ENCODE measurements around the gene AFF3.
"Not testable (repeated sequence)": the region's sequence is repeated elsewhere in the genome, so short reads cannot be mapped to it uniquely, and the experiment has no call there.

Gene AFF3

DNA sequence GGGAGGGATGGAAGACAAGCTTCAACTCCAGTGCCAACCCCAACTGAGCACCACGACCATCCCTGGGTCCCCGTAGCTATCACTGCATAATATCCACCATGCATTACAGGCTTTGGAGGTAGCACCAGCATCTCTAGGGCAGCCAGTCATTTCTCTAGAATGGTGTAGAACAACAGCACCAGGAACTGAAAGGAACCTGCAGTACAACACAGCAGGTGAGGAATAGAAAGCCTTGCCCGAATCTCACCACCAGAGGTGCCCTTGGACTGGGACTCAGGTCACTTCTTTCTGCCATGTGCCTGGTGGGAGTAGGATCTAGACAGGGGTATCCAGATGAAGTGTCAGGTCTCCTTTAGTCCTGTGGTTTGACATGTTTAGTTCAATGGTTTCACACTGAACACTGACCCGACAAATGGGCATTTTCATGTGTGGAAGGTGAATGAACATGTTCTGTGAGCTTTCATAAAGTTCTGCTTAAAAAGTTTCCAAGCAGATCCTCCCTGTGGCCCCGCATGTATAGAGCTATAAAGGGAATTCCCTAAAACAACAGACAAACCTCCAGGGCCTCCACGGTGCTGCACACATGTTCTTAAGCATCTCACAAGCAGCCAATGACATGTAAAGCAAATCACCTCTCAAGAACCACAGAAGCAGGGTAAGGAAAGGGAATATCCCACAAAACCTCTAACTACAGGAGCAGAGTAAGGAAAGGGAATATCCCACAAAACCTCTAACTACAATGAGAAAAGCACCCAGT lies 208.3 kb downstream of the AFF3 start:
- in situ Hi-C loops (cut with HindIII; ENCODE audit: low pct_ligation_motif_present, low pct_unique_long_range_greater_than_20kb, low sequenced_read_pairs): no loop called here
- no peak for DNase-seq

- in situ Hi-C loops (cut with HindIII; ENCODE audit: low pct_ligation_motif_present, low pct_unique_long_range_greater_than_20kb, low sequenced_read_pairs); DNase-seq: not testable (repeated sequence)
These were observed 208.9 kb downstream of the AFF3 start for GRCh38 chr2:99933491-99933890.

GRCh38 chr2:99928470-99929053 lies 213.8 kb downstream of the AFF3 start:
- DNase-seq: no peak
- in situ Hi-C loops (cut with HindIII; ENCODE audit: low pct_ligation_motif_present, low pct_unique_long_range_greater_than_20kb, low sequenced_read_pairs): no loop called here

DNA sequence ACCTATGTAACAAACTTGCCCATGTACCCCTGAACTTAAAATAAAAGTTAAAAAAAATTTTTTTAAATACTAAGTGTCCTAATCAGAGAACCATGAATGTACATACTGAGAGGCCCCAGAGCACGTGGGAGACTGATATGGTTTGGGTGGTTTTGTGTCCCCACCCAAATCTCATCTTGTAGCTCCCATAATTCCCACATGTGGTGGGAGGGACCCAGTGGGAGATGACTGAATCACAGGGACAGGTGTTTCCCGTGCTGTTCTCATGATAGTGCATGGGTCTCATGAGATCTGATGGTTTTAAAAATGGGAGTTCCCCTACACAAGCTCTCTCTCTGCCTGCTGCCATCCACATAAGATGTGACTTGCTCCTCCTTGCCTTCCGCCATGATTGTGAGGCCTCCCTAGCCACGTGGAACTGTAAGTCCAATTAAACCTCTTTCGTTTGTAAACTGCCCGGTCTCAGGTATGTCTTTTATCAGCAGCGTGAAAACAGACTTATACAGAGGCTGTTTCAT lies 214.6 kb downstream of the AFF3 start:
- DNase-seq; in situ Hi-C loops (cut with HindIII; ENCODE audit: low pct_ligation_motif_present, low pct_unique_long_range_greater_than_20kb, low sequenced_read_pairs): not testable (repeated sequence)

DNA sequence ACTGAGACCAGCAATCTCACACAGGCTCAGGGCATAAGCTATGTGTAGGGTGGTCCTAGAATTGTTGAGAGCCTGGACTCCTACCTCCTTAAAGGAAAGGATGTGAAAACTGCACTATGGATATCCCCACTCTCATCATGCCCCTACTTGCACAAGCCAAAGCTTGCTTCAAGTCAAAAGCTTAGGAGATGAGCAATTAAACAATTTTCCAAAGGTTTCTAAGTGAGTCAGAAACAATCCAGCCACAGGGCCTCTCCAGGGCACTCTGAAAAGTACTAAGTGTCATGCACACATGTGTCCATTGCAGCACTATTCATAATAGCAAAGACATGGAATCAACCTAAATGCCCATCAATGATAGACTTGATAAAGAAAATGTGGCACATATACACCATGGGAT lies 215.4 kb downstream of the AFF3 start:
- in situ Hi-C loops (cut with HindIII; ENCODE audit: low pct_ligation_motif_present, low pct_unique_long_range_greater_than_20kb, low sequenced_read_pairs): no loop called here
- no peak for DNase-seq

DNA sequence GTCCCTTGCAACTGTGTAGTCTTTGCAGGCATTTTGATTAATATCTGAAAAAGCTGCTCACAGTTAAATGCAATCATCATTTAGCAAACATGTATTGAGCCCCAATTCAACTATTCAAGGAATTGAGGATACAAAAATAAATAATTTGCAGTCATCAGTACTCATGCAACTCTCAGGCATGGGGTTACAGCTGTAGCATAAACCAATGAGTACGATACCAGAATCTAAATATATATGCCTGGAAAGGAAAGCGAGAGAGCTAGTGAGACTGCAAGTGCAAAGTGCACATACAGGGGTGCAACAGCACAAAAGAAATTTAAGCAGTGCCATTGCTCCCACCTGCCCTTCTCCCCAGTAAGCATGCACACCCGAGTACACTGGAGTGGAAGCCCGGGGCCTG lies 216.4 kb downstream of the AFF3 start:
- in situ Hi-C loops (cut with HindIII; ENCODE audit: low pct_ligation_motif_present, low pct_unique_long_range_greater_than_20kb, low sequenced_read_pairs): no loop called here
- no peak for DNase-seq

GRCh38 chr2:99922664-99923063 lies 219.7 kb downstream of the AFF3 start:
- in situ Hi-C loops (cut with HindIII; ENCODE audit: low pct_ligation_motif_present, low pct_unique_long_range_greater_than_20kb, low sequenced_read_pairs): no loop called here
- no peak for DNase-seq

GRCh38 chr2:99921903-99922302 lies 220.5 kb downstream of the AFF3 start:
- DNase-seq: no peak
- in situ Hi-C loops (cut with HindIII; ENCODE audit: low pct_ligation_motif_present, low pct_unique_long_range_greater_than_20kb, low sequenced_read_pairs): no loop called here

- in situ Hi-C loops (cut with HindIII; ENCODE audit: low pct_ligation_motif_present, low pct_unique_long_range_greater_than_20kb, low sequenced_read_pairs): no loop called here
These were observed 224.0 kb downstream of the AFF3 start for GRCh38 chr2:99918389-99918788.

GRCh38 chr2:99915108-99915675 lies 227.2 kb downstream of the AFF3 start:
- in situ Hi-C loops (cut with HindIII; ENCODE audit: low pct_ligation_motif_present, low pct_unique_long_range_greater_than_20kb, low sequenced_read_pairs): no loop called here
- DNase-seq: no peak

More at GRCh38 chr2:99918389-99918788, 224.0 kb downstream of the AFF3 start:
- no peak for DNase-seq

GRCh38 chr2:99911736-99912135 lies 230.7 kb downstream of the AFF3 start:
- in situ Hi-C loops (cut with HindIII; ENCODE audit: low pct_ligation_motif_present, low pct_unique_long_range_greater_than_20kb, low sequenced_read_pairs): no loop called here
- peak; percentile 4 for DNase-seq

DNA sequence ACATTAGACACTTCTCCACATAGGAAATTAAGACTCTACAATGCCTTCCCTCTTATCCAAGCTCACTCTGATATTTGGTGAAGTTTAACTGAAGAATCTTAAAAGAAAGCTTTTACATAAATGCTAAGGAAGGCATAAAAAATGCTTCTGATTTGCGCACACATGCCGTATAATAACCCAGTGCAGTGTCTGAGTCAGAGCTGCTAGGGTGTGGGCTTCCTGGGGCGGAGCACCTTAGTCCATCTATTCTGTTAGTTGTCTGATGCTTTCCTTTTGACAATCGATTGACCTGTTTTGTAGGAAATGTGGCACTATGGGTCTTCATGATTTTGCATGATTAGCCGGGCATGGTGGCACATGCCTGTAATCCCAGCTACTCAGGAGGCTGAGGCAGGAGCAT lies 231.5 kb downstream of the AFF3 start:
- in situ Hi-C loops (cut with HindIII; ENCODE audit: low pct_ligation_motif_present, low pct_unique_long_range_greater_than_20kb, low sequenced_read_pairs): no loop called here
- no peak for DNase-seq

DNA sequence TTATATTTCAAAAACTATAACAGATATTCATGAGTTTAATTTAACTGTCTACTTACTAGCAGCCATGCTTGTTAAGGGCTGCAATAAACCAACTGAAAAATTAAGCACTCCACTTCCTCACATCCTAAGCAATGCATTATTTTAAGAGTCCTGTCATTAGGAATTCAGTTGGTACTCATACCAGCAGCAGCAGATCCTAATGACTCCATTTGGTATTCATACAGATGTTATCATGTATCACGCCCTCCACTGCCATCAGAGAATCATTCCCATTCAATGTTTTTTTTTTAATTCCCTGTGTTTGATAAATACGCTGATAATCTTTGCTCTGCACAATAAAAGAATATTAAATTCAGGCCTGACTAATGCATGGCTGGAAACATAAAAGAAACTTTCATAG lies 236.8 kb downstream of the AFF3 start:
- in situ Hi-C loops (cut with HindIII; ENCODE audit: low pct_ligation_motif_present, low pct_unique_long_range_greater_than_20kb, low sequenced_read_pairs): no loop called here
- DNase-seq: no peak

DNA sequence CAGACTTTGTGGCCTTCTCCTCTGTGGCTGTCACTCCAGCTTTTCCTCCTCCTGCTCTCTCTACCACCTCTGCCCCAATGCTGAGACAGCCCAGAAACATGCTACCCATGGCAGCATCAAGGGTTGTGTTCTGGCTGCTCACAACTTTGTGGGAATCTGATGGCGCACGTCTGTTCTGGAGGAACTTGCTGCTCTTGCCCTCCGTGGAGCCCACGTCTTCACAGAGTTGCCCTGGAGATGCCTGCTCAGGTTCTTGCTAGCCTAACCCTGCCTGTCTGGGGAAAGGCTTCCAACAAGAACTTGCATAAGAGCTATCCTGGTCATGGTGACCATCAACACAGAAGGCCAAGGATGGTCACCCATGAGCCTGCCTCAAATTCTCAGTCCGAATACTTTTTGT lies 237.4 kb downstream of the AFF3 start:
- no peak for DNase-seq
- in situ Hi-C loops (cut with HindIII; ENCODE audit: low pct_ligation_motif_present, low pct_unique_long_range_greater_than_20kb, low sequenced_read_pairs): no loop called here

DNA sequence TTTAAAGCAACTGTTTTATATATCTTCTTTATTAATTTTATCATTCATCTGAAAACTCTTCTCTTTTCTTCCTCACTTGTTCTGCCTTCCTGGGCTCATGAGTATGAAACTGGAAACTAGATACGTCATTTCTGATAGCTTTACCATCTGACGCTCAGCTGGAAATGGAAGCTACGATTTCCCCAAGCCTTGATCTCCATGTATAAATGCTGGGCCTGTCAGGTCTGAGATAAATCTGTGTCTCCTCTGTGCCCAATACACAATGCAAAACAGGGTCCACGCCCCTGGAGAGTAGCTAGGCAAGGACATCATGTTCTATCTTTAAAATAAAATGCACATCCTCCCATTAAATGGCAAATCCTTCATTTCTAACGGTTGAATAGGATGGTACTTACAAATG lies 238.4 kb downstream of the AFF3 start:
- no peak for DNase-seq
- in situ Hi-C loops (cut with HindIII; ENCODE audit: low pct_ligation_motif_present, low pct_unique_long_range_greater_than_20kb, low sequenced_read_pairs): no loop called here

DNA sequence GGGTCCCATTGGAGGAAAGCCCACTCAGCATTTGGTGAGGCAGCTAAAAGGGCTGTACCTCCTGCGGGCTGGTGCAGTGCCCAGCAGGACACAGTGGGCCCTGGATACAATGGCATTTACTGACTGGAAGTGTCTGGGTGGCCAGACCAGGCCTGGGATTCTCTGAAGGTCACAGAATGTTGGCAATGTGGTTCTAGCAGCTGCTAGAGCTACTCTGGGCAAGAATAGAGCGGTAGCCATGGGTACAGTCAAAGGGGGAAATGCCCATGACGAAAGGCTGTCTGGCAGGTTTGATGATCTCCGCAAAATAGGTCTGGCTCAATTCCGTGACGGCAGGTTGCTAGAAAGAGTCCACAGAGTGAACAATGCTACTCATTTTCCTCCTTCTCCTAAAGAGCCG lies 241.8 kb downstream of the AFF3 start:
- in situ Hi-C loops (cut with HindIII; ENCODE audit: low pct_ligation_motif_present, low pct_unique_long_range_greater_than_20kb, low sequenced_read_pairs): no loop called here
- no peak for DNase-seq

DNA sequence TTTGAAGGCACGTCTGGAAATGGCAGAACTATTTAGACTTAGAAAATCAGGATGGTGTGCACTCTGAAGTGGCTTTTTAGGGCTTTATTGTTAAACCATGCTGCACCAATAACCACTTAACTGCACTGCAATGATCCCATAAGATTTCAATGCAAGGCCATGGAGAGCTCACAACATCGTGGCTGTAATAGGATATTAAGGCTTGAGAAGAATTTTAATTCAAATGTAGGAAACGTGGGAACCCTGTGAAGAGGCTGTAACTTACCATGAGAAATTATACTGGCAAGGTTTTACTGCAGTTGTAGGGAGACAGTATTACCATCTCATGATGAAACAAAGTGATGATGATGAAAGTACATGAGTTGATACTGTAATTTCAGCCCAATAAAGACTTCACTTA lies 242.5 kb downstream of the AFF3 start:
- no peak for DNase-seq
- in situ Hi-C loops (cut with HindIII; ENCODE audit: low pct_ligation_motif_present, low pct_unique_long_range_greater_than_20kb, low sequenced_read_pairs): no loop called here

- DNase-seq: no peak
- in situ Hi-C loops (cut with HindIII; ENCODE audit: low pct_ligation_motif_present, low pct_unique_long_range_greater_than_20kb, low sequenced_read_pairs): no loop called here
These were observed 243.1 kb downstream of the AFF3 start for GRCh38 chr2:99899058-99899855.

Measured in ACHN (cell line).